ENCODE measurements around the gene HES6. TPM values are rescaled to one million over a fixed set of nuclear protein-coding genes. Genes with fewer than 3 reads are reported as not detected.
"Not testable (repeated sequence)": the region's sequence is repeated elsewhere in the genome, so short reads cannot be mapped to it uniquely, and the experiment has no call there.

The HES6 gene
- total RNA-seq, 2 experiments from 2014 or later, result 1.5 to 1.9 TPM

- CTCF ChIA-PET, result no interaction called here
- H3K27ac Mint-ChIP-seq, result no peak overlapping the region
Measured at GRCh38 chr2:238278626-238279323, 38.9 kb upstream of the HES6 start.

DNA sequence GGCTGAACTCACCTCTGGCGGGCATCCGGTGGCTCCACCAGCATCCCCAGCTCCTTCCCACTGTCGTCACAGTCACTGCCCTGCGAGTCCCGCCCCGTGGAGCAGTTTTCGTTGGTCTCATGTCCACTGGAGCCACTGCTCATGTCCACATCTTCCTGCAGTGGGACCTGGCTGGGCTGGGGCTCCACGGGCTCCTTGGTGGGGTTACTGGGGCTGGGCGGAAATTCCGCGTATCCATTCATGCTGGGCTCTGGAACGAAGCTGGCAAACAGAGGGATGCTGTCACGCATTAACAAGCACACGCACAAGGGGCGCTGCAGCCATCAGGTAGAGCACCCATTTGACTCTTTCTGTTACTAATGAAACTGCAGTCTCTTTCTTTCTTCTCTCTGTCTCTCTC, 37.9 kb upstream of the HES6 start:
- CTCF ChIA-PET, result no interaction called here
- POLR2A ChIA-PET, result no interaction called here
- Histone ChIP-seq H3K9me3 (ENCODE audit: control insufficient read depth in 1 of 2, insufficient read depth in 1 of 2, low read length in 2 of 2) (no peaks in the 10 kb centered on the region), H3K4me1 (ENCODE audit: insufficient read depth, low read length) (peaks cover 5% of the 10 kb centered on the region), H3K36me3 (ENCODE audit: insufficient read depth, low read length) (peaks cover 40% of the 10 kb centered on the region), H3K27ac (ENCODE audit: low read depth in 1 of 2, low read length in 2 of 2) (no peak overlapping the region), H3K27me3 (ENCODE audit: control insufficient read depth in 1 of 2, insufficient read depth in 2 of 2, low read length in 2 of 2) (no peaks in the 10 kb centered on the region), H3K4me3 (ENCODE audit: low read length) (no peak overlapping the region)
- peaks cover 54% of the 10 kb centered on the region for H3K36me3 Mint-ChIP-seq (ENCODE audit: low read depth)
- no peaks in the 10 kb centered on the region for H3K27me3 Mint-ChIP-seq
- no peak overlapping the region for H3K4me3 Mint-ChIP-seq
- intact Hi-C loops (cut with DNase I, micrococcal nuclease), result no loop called here
- DNase-seq (no peak), ATAC-seq (ENCODE audit: poor library complexity) (no peak)
- H3K9me3 Mint-ChIP-seq, result no peaks in the 10 kb centered on the region
- H3K27ac Mint-ChIP-seq, result no peak overlapping the region
- TF ChIP-seq, protein P1, sequence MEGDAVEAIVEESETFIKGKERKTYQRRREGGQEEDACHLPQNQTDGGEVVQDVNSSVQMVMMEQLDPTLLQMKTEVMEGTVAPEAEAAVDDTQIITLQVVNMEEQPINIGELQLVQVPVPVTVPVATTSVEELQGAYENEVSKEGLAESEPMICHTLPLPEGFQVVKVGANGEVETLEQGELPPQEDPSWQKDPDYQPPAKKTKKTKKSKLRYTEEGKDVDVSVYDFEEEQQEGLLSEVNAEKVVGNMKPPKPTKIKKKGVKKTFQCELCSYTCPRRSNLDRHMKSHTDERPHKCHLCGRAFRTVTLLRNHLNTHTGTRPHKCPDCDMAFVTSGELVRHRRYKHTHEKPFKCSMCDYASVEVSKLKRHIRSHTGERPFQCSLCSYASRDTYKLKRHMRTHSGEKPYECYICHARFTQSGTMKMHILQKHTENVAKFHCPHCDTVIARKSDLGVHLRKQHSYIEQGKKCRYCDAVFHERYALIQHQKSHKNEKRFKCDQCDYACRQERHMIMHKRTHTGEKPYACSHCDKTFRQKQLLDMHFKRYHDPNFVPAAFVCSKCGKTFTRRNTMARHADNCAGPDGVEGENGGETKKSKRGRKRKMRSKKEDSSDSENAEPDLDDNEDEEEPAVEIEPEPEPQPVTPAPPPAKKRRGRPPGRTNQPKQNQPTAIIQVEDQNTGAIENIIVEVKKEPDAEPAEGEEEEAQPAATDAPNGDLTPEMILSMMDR (IDR thresholded peaks at IDR 0.05), result no peak
- peaks cover 18% of the 10 kb centered on the region for H3K4me1 Mint-ChIP-seq (ENCODE audit: low read depth)

More at GRCh38 chr2:238278626-238279323, 38.9 kb upstream of the HES6 start:
- Histone ChIP-seq H3K27ac (ENCODE audit: low read depth in 1 of 2, low read length in 2 of 2) (no peak overlapping the region), H3K4me3 (ENCODE audit: low read length) (no peak overlapping the region), H3K36me3 (ENCODE audit: insufficient read depth, low read length) (peaks cover 42% of the 10 kb centered on the region), H3K27me3 (ENCODE audit: control insufficient read depth in 1 of 2, insufficient read depth in 2 of 2, low read length in 2 of 2) (no peaks in the 10 kb centered on the region), H3K9me3 (ENCODE audit: control insufficient read depth in 1 of 2, insufficient read depth in 1 of 2, low read length in 2 of 2) (no peaks in the 10 kb centered on the region), H3K4me1 (ENCODE audit: insufficient read depth, low read length) (peaks cover 10% of the 10 kb centered on the region)
- Mint-ChIP-seq H3K4me3 (no peak overlapping the region), H3K4me1 (ENCODE audit: low read depth) (peaks cover 28% of the 10 kb centered on the region), H3K9me3 (no peaks in the 10 kb centered on the region), H3K36me3 (ENCODE audit: low read depth) (peaks cover 43% of the 10 kb centered on the region), H3K27me3 (no peaks in the 10 kb centered on the region)
- TF ChIP-seq, protein P1 (IDR thresholded peaks at IDR 0.05), result no peak
- intact Hi-C loops (cut with DNase I, micrococcal nuclease), result no loop called here
- ATAC-seq (ENCODE audit: poor library complexity) (no peak), DNase-seq (no peak)
- POLR2A ChIA-PET, result no interaction called here

DNA sequence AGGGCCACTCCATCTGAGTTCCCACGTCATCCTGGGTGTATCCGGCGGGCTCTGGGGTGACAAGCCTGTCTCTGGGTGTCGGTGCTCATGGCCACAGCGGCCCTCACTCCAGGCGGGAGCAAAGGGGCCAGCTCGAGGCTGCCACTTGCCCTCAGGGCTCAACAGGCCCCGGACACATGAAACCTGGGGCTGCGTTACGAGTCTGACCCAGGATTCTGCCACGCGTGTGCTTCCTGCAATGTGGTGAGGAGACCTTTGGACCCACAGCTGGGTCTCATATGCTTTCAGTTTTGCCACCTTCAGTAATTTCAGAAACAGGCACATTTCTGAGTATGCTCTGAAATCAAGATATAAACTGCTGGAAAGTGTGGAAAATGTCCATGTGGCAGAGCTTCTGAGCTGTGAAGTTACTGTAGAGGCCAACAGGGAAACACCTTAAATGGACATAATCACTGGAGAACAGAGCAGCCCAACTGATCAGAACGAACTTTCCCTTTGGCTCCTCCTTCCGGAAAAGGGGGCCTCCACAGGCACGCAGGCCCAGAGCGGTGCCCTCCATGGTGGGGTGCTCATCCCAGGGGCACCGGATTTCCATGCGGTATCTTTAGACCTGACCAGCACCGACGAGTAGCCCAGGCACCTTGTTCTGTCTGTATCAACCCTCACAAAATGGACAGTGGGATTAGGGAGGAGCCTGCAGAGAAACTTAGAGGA, 34.5 kb upstream of the HES6 start:
- TF ChIP-seq, protein P1 (IDR thresholded peaks at IDR 0.05), result no peak
- ChIA-PET CTCF (no interaction called here), POLR2A (no interaction called here)
- H3K27ac ChIP-seq (ENCODE audit: low read depth in 1 of 2, low read length in 2 of 2), result no peak overlapping the region
- Mint-ChIP-seq H3K36me3 (ENCODE audit: low read depth) (peaks cover 88% of the 10 kb centered on the region), H3K27ac (no peak overlapping the region), H3K9me3 (no peaks in the 10 kb centered on the region), H3K4me3 (no peak overlapping the region), H3K4me1 (ENCODE audit: low read depth) (peaks cover 5% of the 10 kb centered on the region), H3K27me3 (no peaks in the 10 kb centered on the region)
- H3K9me3 ChIP-seq (ENCODE audit: control insufficient read depth in 1 of 2, insufficient read depth in 1 of 2, low read length in 2 of 2), result no peaks in the 10 kb centered on the region
- H3K4me3 ChIP-seq (ENCODE audit: low read length), result no peak overlapping the region
- H3K27me3 ChIP-seq (ENCODE audit: control insufficient read depth in 1 of 2, insufficient read depth in 2 of 2, low read length in 2 of 2), result no peaks in the 10 kb centered on the region
- no peaks in the 10 kb centered on the region for H3K4me1 ChIP-seq (ENCODE audit: insufficient read depth, low read length)
- peaks cover 62% of the 10 kb centered on the region for H3K36me3 ChIP-seq (ENCODE audit: insufficient read depth, low read length)
- no peak for DNase-seq
- intact Hi-C loops (cut with DNase I, micrococcal nuclease), result no loop called here
- no peak for ATAC-seq (ENCODE audit: poor library complexity)

GRCh38 chr2:238273433-238273832, 33.6 kb upstream of the HES6 start:
- H3K4me1 Mint-ChIP-seq (ENCODE audit: low read depth); H3K4me1 ChIP-seq (ENCODE audit: insufficient read depth, low read length); ATAC-seq (ENCODE audit: poor library complexity); H3K9me3 Mint-ChIP-seq; POLR2A ChIA-PET; H3K27ac ChIP-seq (ENCODE audit: low read depth in 1 of 2, low read length in 2 of 2); H3K27me3 Mint-ChIP-seq; intact Hi-C loops (cut with DNase I, micrococcal nuclease); H3K4me3 ChIP-seq (ENCODE audit: low read length); H3K27me3 ChIP-seq (ENCODE audit: control insufficient read depth in 1 of 2, insufficient read depth in 2 of 2, low read length in 2 of 2); H3K9me3 ChIP-seq (ENCODE audit: control insufficient read depth in 1 of 2, insufficient read depth in 1 of 2, low read length in 2 of 2); DNase-seq; H3K4me3 Mint-ChIP-seq; H3K27ac Mint-ChIP-seq: not testable (repeated sequence)
- CTCF ChIA-PET, result interaction anchor here (0.9 kb wide), 1 partner anchor 10 kb away, joined by 5 read pairs; no protein-coding TSS in a partner anchor
- peaks cover 92% of the 10 kb centered on the region for H3K36me3 Mint-ChIP-seq (ENCODE audit: low read depth)
- peaks cover 69% of the 10 kb centered on the region for H3K36me3 ChIP-seq (ENCODE audit: insufficient read depth, low read length)

All from CD4-positive, alpha-beta T cell (primary cell).